NCI-H1105 treated with DMSO at 0.1 percent for 48 hours (cell line): ENCODE measurements around the gene RAD51B.
A peak's percentile ranks its signal among the peaks of the same experiment; 100 is the strongest.
"Not testable (repeated sequence)": the region's sequence is repeated elsewhere in the genome, so short reads cannot be mapped to it uniquely, and the experiment has no call there.

Experiments used
- DNase-seq: peaks from one replicate; lab custom pipeline; 2025; lab: John Stamatoyannopoulos, UW

RAD51B gene

GRCh38 chr14:68027276-68027675, 207.7 kb downstream of the RAD51B start:
- DNase-seq = no peak

- DNase-seq = no peak
Observed at GRCh38 chr14:68028075-68028474, 208.5 kb downstream of the RAD51B start.

- not testable (repeated sequence) for DNase-seq
Observed at GRCh38 chr14:68031011-68031410, 211.4 kb downstream of the RAD51B start.

- DNase-seq = no peak
Observed at GRCh38 chr14:68032154-68032553, 212.6 kb downstream of the RAD51B start.

GRCh38 chr14:68033336-68033932, 213.9 kb downstream of the RAD51B start:
- no peak for DNase-seq

GRCh38 chr14:68034896-68035295, 215.3 kb downstream of the RAD51B start:
- no peak for DNase-seq

GRCh38 chr14:68036202-68036601, 216.6 kb downstream of the RAD51B start:
- no peak for DNase-seq

GRCh38 chr14:68039593-68039992, 220.0 kb downstream of the RAD51B start:
- no peak for DNase-seq

GRCh38 chr14:68040633-68041369, 221.2 kb downstream of the RAD51B start:
- DNase-seq = no peak

GRCh38 chr14:68041876-68042354, 222.3 kb downstream of the RAD51B start:
- DNase-seq = peak; percentile 14

- peak; percentile 26 for DNase-seq
Observed at GRCh38 chr14:68042586-68043210, 223.1 kb downstream of the RAD51B start.

- no peak for DNase-seq
Observed at GRCh38 chr14:68043752-68044151, 224.2 kb downstream of the RAD51B start.

- DNase-seq = no peak
Observed at GRCh38 chr14:68047906-68048305, 228.3 kb downstream of the RAD51B start.

GRCh38 chr14:68048815-68049214, 229.2 kb downstream of the RAD51B start:
- DNase-seq = not testable (repeated sequence)

- no peak for DNase-seq
Observed at GRCh38 chr14:68050177-68050576, 230.6 kb downstream of the RAD51B start.

GRCh38 chr14:68051146-68051545, 231.6 kb downstream of the RAD51B start:
- no peak for DNase-seq

GRCh38 chr14:68060198-68060597, 240.6 kb downstream of the RAD51B start:
- no peak for DNase-seq

GRCh38 chr14:68062651-68063050, 243.1 kb downstream of the RAD51B start:
- DNase-seq = no peak

GRCh38 chr14:68065322-68065721, 245.7 kb downstream of the RAD51B start:
- no peak for DNase-seq

GRCh38 chr14:68074765-68075381, 255.3 kb downstream of the RAD51B start:
- no peak for DNase-seq

- DNase-seq = no peak
Observed at GRCh38 chr14:68075382-68076029, 255.9 kb downstream of the RAD51B start.

GRCh38 chr14:68076451-68076850, 256.9 kb downstream of the RAD51B start:
- DNase-seq = no peak
